ENCODE results near the gene HAPLN2. TPM values are rescaled to one million over a fixed set of nuclear protein-coding genes. Genes with fewer than 3 reads are reported as not detected.
A peak's percentile ranks its signal among the peaks of the same experiment; 100 is the strongest.
"Not testable (repeated sequence)": the region's sequence is repeated elsewhere in the genome, so short reads cannot be mapped to it uniquely, and the experiment has no call there.

The HAPLN2 gene
- total RNA-seq, 2 experiments from 2014 or later = not detected

- DNase-seq = peak; percentile 26
- POLR2A ChIA-PET = interaction anchor here (0.6 to 3.2 kb wide), 3 partner anchors 10 to 105 kb away, joined by 3 to 29 read pairs (median 5); partner anchors contain the start of gene NAXE
- intact Hi-C loops (cut with micrococcal nuclease) = loop anchor here (5.0 kb wide), 1 partner anchor 145 kb away; no protein-coding TSS in a partner anchor
- no peaks in the 10 kb centered on the region for H3K9me3 Mint-ChIP-seq
- peak overlapping the region; percentile 93 for H3K4me3 Mint-ChIP-seq
- CTCF ChIA-PET = interaction anchor here (0.6 to 5.5 kb wide), 10 partner anchors 12 to 182 kb away, joined by 3 to 27 read pairs (median 4); partner anchors contain the start of gene NAXE
- TF ChIP-seq, protein P1, sequence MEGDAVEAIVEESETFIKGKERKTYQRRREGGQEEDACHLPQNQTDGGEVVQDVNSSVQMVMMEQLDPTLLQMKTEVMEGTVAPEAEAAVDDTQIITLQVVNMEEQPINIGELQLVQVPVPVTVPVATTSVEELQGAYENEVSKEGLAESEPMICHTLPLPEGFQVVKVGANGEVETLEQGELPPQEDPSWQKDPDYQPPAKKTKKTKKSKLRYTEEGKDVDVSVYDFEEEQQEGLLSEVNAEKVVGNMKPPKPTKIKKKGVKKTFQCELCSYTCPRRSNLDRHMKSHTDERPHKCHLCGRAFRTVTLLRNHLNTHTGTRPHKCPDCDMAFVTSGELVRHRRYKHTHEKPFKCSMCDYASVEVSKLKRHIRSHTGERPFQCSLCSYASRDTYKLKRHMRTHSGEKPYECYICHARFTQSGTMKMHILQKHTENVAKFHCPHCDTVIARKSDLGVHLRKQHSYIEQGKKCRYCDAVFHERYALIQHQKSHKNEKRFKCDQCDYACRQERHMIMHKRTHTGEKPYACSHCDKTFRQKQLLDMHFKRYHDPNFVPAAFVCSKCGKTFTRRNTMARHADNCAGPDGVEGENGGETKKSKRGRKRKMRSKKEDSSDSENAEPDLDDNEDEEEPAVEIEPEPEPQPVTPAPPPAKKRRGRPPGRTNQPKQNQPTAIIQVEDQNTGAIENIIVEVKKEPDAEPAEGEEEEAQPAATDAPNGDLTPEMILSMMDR (IDR thresholded peaks at IDR 0.05) = no peak
- ATAC-seq = peak; percentile 2
- no peaks in the 10 kb centered on the region for H3K27me3 Mint-ChIP-seq
- peak overlapping the region; percentile 97 for H3K27ac Mint-ChIP-seq
- H3K36me3 Mint-ChIP-seq (ENCODE audit: low read depth) = peaks cover 35% of the 10 kb centered on the region
- peaks cover 32% of the 10 kb centered on the region for H3K4me1 Mint-ChIP-seq (ENCODE audit: low read depth)
Observed at GRCh38 chr1:156601892-156602291, 17.3 kb upstream of the HAPLN2 start.

GRCh38 chr1:156602557-156602993, 16.6 kb upstream of the HAPLN2 start:
- Mint-ChIP-seq H3K4me3 (peak overlapping the region; percentile 35), H3K36me3 (ENCODE audit: low read depth) (peaks cover 31% of the 10 kb centered on the region), H3K4me1 (ENCODE audit: low read depth) (peaks cover 32% of the 10 kb centered on the region), H3K9me3 (no peaks in the 10 kb centered on the region), H3K27me3 (no peaks in the 10 kb centered on the region), H3K27ac (peak overlapping the region; percentile 23)
- ATAC-seq = no peak
- TF ChIP-seq, protein P1 (IDR thresholded peaks at IDR 0.05) = peak; percentile 29
- DNase-seq = peak; percentile 41
- intact Hi-C loops (cut with micrococcal nuclease) = loop anchor here (5.0 kb wide), 1 partner anchor 145 kb away; no protein-coding TSS in a partner anchor
- ChIA-PET POLR2A (interaction anchor here (3.1 kb wide), 1 partner anchor 11 kb away, joined by 14 read pairs; the partner anchor contains the start of gene NAXE), CTCF (interaction anchor here (0.9 to 5.5 kb wide), 7 partner anchors 12 to 156 kb away, joined by 3 to 27 read pairs (median 4); partner anchors contain the start of gene NAXE)

GRCh38 chr1:156607344-156607743, 11.9 kb upstream of the HAPLN2 start:
- not testable (repeated sequence) for DNase-seq; H3K27ac Mint-ChIP-seq; H3K36me3 Mint-ChIP-seq (ENCODE audit: low read depth); H3K27me3 Mint-ChIP-seq; H3K9me3 Mint-ChIP-seq; ATAC-seq; H3K4me3 Mint-ChIP-seq
- intact Hi-C loops (cut with micrococcal nuclease) = loop anchor here (5.0 kb wide), 1 partner anchor 220 kb away; no protein-coding TSS in a partner anchor
- ChIA-PET POLR2A (interaction anchor here (0.7 to 0.8 kb wide), 2 partner anchors 8 to 146 kb away, joined by 3 to 5 read pairs; no protein-coding TSS in a partner anchor), CTCF (interaction anchor here (0.9 to 3.0 kb wide), 12 partner anchors 8 to 222 kb away, joined by 3 to 36 read pairs (median 15); partner anchors contain the start of genes NAXE and TTC24)
- H3K4me1 Mint-ChIP-seq (ENCODE audit: low read depth) = peaks cover 14% of the 10 kb centered on the region

GRCh38 chr1:156608036-156608674, 11.1 kb upstream of the HAPLN2 start:
- Mint-ChIP-seq H3K27ac (peak overlapping the region; percentile 50), H3K36me3 (ENCODE audit: low read depth) (no peaks in the 10 kb centered on the region), H3K27me3 (peaks cover 3% of the 10 kb centered on the region), H3K4me3 (no peak overlapping the region), H3K9me3 (no peaks in the 10 kb centered on the region), H3K4me1 (ENCODE audit: low read depth) (peaks cover 8% of the 10 kb centered on the region)
- DNase-seq (peak; percentile 77), ATAC-seq (peak; percentile 98)
- TF ChIP-seq, protein P1 (IDR thresholded peaks at IDR 0.05) = peak; percentile 86
- POLR2A ChIA-PET = interaction anchor here (0.7 to 1.4 kb wide), 3 partner anchors 9 to 147 kb away, joined by 3 to 5 read pairs (median 3); no protein-coding TSS in a partner anchor
- intact Hi-C loops (cut with micrococcal nuclease) = loop anchor here (1.0 to 5.0 kb wide), 3 partner anchors 25 to 221 kb away; no protein-coding TSS in a partner anchor
- CTCF ChIA-PET = interaction anchor here (0.7 to 3.0 kb wide), 34 partner anchors 8 to 222 kb away, joined by 3 to 36 read pairs (median 6); partner anchors contain the start of genes NAXE, NES and TTC24

DNA sequence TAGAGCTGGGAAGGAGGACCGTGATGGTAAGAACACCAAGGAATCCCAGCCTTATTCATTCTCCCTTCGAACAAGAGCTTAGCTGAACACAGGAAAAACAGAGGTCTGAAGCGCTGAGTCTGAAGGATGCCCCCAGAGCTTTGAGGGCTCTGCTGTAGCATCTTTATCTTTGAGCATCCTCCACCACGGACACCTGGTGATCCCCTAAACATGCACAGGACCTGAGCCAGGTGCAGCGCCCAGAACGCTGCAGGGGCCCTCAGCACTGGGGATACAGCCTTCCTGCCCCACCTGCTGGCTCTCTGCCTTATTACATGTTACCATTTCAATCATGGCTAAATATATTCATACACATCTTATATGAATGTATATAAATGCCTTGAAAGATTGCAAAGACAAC, 10.2 kb upstream of the HAPLN2 start:
- Mint-ChIP-seq H3K27me3 (peaks cover 3% of the 10 kb centered on the region), H3K4me1 (ENCODE audit: low read depth) (peaks cover 8% of the 10 kb centered on the region), H3K36me3 (ENCODE audit: low read depth) (no peaks in the 10 kb centered on the region), H3K4me3 (no peak overlapping the region), H3K27ac (no peak overlapping the region), H3K9me3 (no peaks in the 10 kb centered on the region)
- TF ChIP-seq, protein P1 (IDR thresholded peaks at IDR 0.05) = peak; percentile 61
- POLR2A ChIA-PET = interaction anchor here (1.4 kb wide), 1 partner anchor 18 kb away, joined by 3 read pairs; no protein-coding TSS in a partner anchor
- DNase-seq (peak; percentile 82), ATAC-seq (peak; percentile 86)
- CTCF ChIA-PET = interaction anchor here (0.9 to 3.0 kb wide), 28 partner anchors 8 to 223 kb away, joined by 3 to 36 read pairs (median 6); partner anchors contain the start of genes NAXE, NES and TTC24
- intact Hi-C loops (cut with micrococcal nuclease) = loop anchor here (1.0 to 5.0 kb wide), 3 partner anchors 26 to 222 kb away; no protein-coding TSS in a partner anchor

- POLR2A ChIA-PET; H3K36me3 Mint-ChIP-seq (ENCODE audit: low read depth); H3K9me3 Mint-ChIP-seq; H3K4me1 Mint-ChIP-seq (ENCODE audit: low read depth); H3K4me3 Mint-ChIP-seq; ATAC-seq; H3K27ac Mint-ChIP-seq; DNase-seq; intact Hi-C loops (cut with micrococcal nuclease); H3K27me3 Mint-ChIP-seq: not testable (repeated sequence)
- CTCF ChIA-PET = interaction anchor here (0.7 to 6.5 kb wide), 5 partner anchors 16 to 224 kb away, joined by 3 to 88 read pairs (median 4); no protein-coding TSS in a partner anchor
Observed at GRCh38 chr1:156610072-156610471, 9.1 kb upstream of the HAPLN2 start.
